ENCODE results near the gene ERFL.

Gene ERFL

DNA sequence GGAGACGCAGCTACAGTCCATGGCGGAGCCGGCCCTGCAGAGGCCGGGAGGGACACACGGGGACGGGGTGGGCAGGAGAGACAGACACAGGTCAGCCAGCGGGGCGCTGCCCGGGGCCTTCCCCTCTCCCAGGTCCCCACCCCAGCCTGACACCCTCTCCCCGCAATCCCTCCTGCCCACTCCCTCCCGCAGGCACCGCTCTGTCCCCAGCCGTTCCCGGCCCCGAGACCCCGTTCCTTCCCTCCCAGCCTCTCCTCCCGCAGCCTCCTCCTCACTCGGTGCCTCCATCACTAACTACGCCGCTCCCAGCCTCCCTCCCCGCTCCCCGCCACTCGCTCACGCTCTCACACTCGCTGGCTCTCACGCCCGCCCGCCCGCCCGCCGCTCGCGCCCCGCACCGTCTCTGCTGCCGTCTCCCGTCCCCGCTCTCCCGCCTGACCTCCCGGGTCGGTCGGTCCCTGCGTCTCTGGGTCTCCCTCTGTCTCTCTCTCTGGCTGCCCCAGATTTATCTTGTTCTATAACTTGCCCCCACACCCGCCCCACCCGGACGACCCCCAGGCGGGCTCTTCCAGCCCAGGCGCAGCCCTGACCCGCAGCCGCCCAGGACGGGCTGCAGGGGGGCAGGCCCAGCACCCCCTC is 15.2 kb downstream of the ERFL start:
- DNase-seq: no peak

DNA sequence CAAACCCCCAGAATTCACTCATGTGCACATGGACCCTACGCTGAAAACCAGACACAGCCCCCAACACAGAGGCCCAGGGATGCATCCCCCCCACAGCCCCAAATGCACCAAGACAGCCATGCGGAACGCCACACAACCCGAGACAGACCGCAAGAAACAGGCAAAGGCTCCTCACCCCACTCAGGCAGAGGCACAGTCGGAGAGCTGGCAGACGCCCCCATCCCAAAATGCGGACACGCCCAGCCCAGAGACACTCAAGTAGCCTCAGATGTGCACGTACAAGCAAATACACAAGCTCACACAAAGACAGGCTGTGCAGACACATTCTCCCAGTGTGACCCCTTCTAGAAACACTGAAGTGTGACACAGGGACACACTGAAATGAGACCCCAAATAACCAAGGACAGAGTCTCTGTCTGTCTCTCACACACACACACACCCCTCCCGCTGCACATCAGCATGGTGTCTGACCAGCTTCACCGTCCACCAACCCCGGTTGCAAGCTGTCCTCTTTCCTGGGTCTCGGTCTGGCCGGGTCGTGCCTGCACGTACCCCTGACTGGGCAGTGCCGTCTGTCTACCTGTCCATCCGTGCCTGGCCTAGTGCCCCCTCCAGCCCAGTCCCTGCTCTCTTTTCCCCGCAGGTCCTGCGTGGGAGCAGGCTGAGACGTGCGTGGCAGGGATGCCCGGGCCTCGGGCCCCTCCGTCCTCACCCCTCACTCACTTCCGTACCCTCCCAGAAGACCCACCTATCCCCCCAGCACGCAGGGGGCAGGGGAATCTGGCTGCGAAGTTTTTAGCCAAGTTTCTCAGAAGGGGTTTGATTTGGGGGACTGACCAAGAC is 16.1 kb downstream of the ERFL start:
- no peak for DNase-seq

DNA sequence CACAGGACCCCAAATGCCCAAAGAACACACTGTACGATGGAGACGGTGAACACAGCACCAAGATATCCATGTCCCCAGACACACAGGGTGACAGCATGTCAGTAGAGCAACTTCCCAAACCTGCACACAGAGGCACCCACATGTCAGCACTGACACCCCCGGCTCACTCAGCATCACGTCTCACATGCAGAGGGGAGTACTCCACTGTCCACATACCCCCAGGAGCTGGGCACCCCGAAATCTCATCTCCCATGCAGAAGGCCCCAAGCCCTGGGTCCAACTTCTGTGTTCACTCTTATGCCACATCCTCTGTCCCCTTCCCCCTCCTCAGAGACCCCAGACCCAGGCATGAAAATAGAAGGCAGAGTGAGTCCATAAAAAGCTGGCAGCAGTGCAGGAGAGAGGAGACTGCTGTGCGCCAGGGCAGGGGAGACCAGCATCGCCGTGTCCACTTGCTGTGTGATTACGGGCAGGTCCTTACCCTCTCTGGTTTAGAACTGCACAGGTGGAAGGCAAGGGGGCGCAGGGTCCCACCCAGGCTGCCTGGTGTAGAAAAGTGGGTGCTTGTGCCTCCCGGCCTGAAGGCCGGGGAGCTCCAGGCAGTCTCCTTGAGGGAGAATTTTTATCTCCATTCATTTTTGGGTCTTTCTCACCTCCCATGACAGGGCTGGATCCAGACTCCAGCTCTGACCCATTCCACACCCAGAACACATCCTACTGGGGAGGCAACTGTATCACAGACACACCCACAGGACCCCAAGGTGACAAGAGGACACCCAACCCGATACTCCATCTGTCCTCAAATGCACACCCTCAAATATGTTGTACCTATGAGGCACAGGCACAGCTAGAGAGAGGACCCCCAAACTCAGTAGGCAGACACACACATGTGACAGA is 17.0 kb downstream of the ERFL start:
- no peak for DNase-seq

- no peak for DNase-seq
Measured at GRCh38 chr19:41910240-41910991, 17.8 kb downstream of the ERFL start.

DNA sequence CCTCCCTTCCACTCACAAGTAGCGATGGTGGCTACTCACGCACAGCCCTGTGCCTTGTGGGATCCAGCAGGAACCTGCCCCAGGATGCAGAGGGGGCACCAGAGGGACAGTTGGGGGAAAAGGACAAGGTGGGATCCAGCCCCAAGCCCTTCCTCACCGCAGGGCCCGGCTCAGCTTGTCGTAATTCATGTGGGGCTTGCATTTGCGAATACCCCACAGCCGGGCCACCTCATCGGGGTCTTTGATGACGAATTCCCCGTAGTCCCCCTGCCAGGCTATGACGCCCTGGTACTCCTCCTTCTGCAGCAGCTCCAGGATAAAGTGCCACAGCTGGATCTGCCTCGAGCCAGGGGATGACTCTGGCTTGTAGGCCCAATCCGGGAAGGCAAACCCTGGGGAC is 18.5 kb downstream of the ERFL start:
- DNase-seq: no peak

DNA sequence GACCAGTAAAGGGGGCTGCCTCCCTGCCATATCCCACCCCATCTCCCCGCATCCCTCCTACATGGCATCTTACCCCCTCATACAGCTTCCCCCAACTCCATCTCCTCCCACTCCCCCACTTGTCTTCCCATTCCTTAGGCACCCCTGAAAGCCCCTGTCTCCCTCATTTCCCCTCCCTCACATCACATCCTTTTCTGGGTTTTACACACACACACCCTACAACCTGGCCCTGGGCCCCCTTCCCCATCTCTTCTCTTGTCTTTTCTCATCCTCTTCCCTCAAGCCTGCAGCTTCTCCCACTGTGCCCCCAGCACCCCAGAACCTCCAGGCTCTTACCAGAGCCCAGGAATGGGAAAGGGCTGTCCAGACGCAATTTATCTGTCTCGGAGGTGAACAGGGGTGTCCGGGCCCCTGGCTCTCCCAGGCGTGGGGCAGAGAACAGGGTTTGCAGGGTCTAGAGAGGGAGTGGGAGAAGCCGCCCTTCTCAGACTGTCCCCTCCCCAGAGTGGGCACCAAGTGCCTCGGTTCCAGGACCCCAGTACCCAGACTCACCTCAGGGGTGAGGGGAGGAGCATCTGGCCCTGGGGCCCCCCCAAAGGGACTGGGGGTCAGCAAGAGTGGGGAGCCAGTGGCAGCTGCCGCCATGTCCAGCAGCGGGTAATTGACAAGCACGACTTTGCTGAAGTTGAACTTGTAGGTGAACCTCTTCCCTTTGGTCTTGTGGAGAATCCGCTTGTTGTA is 19.4 kb downstream of the ERFL start:
- no peak for DNase-seq

GRCh38 chr19:41907994-41908615 is 20.1 kb downstream of the ERFL start:
- no peak for DNase-seq

- no peak for DNase-seq
Measured at GRCh38 chr19:41906916-41907680, 21.2 kb downstream of the ERFL start.

GRCh38 chr19:41906271-41906670 is 22.0 kb downstream of the ERFL start:
- DNase-seq: no peak

DNA sequence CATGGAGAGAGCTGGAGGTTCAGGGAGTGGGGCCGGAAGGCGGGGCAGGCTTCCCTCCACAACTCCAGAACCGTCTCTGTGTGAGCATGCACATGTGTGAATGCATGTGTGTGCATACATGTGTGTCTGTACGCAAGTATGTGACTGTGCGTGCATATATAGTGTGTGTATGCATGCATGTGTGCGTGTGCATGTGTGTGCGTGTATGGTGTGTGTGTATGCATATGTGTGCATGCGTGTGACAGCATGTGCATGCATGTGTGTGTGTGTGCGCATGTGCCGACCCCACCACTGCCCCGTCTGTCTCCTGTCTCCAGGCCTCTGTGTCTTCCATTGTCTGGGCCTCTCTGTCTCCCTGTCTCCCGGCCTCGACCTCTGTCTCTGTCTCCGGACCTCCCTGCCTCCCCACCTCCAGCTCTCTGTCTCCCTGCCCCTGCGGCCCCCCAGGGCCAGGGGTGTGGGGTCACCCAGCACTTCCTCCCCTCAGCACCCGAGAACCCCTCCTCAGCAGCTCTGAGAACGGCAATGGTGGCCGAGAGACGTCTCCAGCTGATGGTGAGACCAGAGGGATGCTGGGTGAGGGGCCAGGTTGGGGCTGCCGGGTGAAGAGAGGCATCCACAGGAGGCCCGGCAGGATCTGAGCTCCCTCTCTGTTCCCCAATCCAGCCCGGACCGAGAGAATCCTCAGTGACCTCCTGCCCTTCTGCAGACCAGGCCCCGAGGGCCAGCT is 22.8 kb downstream of the ERFL start:
- DNase-seq: no peak

DNA sequence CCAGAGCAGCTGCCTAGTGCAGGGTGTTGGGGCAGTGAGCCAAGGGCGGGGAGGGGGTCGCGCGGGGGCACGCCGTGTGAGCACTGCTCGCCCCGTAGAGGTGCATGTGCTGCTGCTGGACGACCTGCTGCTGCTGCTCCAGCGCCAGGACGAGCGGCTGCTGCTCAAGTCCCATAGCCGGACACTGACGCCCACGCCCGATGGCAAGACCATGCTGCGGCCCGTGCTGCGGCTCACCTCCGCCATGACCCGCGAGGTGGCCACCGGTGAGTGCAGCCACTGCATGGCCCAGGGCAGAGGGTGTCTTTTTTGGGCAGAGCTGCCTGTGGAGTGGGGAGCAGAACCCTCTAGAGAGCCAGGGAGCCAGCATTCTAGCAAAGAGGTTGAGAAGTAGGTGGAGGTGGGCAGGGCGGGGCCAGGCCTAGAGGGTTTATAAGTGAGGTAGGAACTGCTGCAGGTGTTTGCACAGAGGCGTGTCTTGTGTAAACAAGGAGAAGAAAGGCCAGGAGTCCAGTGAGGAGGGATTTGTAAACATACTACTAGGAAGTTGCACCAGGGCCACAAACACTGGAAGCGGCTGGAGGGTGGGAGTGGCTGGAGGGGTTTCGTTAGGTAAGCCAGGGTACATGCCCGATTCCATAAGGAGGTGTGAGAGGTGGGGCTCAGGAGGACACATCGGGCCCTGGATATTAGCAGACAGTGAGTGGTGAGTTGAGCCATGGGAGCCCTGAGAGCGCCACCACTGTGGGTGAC is 24.0 kb downstream of the ERFL start:
- peak; percentile 77 for DNase-seq

DNA sequence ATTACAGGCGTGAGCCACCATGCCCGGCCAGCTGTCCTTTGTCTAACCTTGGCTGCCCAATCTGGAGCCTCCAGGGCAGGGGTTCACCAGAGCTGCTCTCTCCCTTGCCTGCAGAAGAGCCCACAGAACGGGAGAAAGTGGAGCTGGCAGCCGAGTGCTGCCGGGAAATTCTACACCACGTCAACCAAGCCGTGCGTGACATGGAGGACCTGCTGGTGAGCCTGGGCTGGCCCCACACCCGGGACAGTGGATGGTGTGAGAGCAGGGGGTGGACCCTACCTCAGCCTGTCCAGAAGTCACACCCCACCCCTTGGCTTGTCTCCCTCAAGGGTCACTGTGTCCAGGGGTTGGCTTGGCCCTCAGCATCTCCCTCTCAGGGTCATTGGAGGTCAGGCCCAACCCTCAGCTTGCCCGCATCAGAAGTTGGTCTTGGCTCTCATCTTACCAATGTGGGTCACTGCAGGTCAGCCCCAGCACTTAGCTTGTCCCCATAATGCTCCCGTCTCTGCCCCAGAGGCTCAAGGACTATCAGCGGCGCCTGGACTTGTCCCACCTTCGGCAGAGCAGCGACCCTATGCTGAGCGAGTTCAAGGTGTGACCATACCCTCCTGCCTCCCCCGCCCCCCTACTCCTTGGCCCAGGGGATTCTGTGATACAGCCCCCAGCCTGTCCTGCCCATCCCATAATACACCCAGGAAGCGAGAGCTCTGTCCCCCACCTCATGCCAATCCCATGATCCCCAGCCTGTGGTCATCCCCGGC is 24.9 kb downstream of the ERFL start:
- DNase-seq: no peak

GRCh38 chr19:41902594-41902993 is 25.7 kb downstream of the ERFL start:
- DNase-seq: no peak

DNA sequence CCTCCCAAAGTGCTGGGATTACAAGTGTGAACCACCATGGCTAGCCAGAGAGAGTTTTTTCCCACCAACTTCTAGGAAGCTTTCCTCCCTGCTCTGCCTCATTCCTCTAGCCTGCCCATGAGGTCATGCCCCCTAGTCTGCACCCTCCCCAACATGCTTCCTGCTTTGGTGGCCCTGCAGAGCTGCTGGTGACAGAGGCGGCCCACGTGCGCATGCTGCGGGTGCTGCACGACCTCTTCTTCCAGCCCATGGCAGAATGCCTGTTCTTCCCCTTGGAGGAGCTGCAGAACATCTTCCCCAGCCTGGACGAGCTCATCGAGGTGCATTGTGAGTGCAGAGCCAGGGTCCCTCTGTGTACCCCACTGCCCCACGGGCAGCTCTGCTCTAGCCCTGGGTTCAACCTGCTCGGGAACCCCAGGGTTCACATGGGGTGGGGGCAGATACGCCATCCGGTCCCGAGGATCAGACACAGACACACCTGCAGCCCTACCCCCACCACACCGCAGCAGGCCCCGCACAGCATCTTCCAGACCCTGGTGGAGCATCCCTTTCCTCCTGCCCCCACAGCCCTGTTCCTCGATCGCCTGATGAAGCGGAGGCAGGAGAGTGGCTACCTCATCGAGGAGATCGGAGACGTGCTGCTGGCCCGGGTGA is 26.4 kb downstream of the ERFL start:
- DNase-seq: no peak

DNA sequence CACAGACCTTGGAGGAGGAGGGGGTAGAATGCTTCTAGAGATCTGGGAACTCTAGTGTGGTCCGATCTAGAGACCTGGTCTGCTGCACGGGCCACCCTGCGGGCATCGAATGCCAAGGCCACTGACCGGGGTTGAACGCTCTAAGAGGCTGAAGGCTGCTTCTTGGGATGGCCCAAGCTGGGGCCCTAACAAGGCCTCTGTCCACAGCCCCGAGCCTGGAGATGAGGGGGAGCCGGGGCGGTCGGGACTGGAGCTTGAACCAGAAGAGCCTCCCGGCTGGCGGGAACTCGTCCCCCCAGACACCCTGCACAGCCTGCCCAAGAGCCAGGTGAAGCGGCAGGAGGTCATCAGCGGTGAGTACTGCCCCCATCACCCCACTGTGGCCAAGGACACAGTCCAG is 30.0 kb downstream of the ERFL start:
- DNase-seq: no peak

DNA sequence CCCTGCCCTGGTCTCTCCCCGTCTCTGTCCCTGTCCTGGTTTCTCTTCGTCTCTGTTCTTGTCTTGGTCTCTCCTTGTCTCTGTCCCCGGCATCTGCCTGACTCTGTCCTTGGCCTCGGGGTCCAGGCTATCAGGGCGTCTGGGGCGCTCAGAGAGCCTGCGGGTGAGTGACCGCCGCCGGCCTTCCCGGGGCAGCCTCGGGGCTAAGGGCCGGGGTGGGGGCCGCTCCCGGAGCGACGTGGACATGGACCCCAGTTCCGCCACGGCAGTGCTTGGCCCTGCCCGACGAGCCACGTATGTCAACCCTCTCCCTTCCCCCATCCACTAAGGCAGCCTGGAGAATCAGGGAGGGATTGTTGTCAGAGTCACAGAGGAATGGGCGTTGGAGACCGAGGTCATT is 30.4 kb downstream of the ERFL start:
- DNase-seq: no peak

GRCh38 chr19:41897181-41897580 is 31.1 kb downstream of the ERFL start:
- no peak for DNase-seq

- DNase-seq: no peak
Measured at GRCh38 chr19:41896581-41896942, 31.7 kb downstream of the ERFL start.

Measured in NCI-H1105 (cell line).